ENCODE results near the gene TREML4. TPM values are rescaled to one million over a fixed set of nuclear protein-coding genes. Genes with fewer than 3 reads are reported as not detected.
A peak's percentile ranks its signal among the peaks of the same experiment; 100 is the strongest.

The TREML4 gene
- total and polyA plus RNA-seq, 9 of the 15 experiments (the other 6 are each of a cell fraction or from before 2014, with no cell fraction given): not detected

DNA sequence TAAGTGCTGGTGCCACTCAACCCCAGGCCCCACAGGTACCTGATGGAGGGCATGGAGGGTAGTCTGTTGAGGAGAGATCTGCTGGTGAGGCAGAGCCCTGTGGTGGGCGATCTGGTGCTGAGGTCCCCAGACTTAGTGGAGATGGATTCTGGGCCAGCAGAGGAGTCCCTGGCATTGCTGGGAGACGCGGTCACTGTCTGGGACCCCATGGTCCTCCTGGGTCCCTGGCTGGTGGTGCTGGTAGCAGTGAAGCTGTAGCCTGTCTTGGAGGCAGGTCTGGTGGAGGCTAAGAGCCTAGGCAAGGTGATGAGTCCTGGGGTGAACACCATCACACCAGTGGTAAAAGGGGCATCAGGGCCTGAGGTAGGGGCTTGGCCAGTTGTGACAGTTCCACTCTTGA is 33.8 kb upstream of the TREML4 start (continued):
- TF ChIP-seq MEF2D (tag; conservative IDR thresholded peaks at IDR 0.05; ENCODE audit: low read depth) (no peak), FOXK2 (conservative IDR thresholded peaks at IDR 0.05 in 1 of 2, IDR thresholded peaks at IDR 0.05 in 1 of 2; ENCODE audit: low read depth in 2 of 2) (no peak)
- TF ChIP-seq, protein P1, sequence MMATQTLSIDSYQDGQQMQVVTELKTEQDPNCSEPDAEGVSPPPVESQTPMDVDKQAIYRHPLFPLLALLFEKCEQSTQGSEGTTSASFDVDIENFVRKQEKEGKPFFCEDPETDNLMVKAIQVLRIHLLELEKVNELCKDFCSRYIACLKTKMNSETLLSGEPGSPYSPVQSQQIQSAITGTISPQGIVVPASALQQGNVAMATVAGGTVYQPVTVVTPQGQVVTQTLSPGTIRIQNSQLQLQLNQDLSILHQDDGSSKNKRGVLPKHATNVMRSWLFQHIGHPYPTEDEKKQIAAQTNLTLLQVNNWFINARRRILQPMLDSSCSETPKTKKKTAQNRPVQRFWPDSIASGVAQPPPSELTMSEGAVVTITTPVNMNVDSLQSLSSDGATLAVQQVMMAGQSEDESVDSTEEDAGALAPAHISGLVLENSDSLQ (IDR thresholded peaks at IDR 0.05): no peak

- no peak overlapping the region for H2AFZ ChIP-seq (ENCODE audit: low read depth, low read length)
- H3K79me2 ChIP-seq (ENCODE audit: control insufficient read depth, insufficient read depth, low read length): no peaks in the 10 kb centered on the region
- H3K9me1 ChIP-seq (ENCODE audit: control insufficient read depth, insufficient read depth, low read length): no peaks in the 10 kb centered on the region
- peaks cover 0 to 8% of the 10 kb centered on the region in 2 experiments; a peak in 1 of 5 replicates for H3K27me3 ChIP-seq (ENCODE audit: control insufficient read depth in 2 of 2, insufficient read depth in 2 of 2, low read length in 2 of 2)
- no peak for FAIRE-seq
- no peak for ATAC-seq
- intact Hi-C loops (cut with micrococcal nuclease): no loop called here
- peaks cover 21 to 30% of the 10 kb centered on the region in 2 experiments for H3K4me1 ChIP-seq (replicated peaks in 1 of 2; ENCODE audit: control insufficient read depth in 2 of 2, insufficient read depth in 2 of 2, low read length in 2 of 2)
- 48% methylated on average over 3 of the region's 3 CpGs for WGBS (ENCODE audit: insufficient coverage, low coverage, missing lambda C conversion rate)
- TF ChIP-seq BRCA1 (IDR thresholded peaks at IDR 0.05) (no peak), BRCA1 (CRISPR knock-in tag; IDR thresholded peaks at IDR 0.05) (no peak), CXXC5 (CRISPR knock-in tag; IDR thresholded peaks at IDR 0.05) (no peak), RBM25 (IDR thresholded peaks at IDR 0.05; ENCODE audit: low read depth, low read length, severe bottlenecking) (peak; percentile 51), TFE3 (CRISPR knock-in tag; IDR thresholded peaks at IDR 0.05) (no peak), PHF21A (IDR thresholded peaks at IDR 0.05; ENCODE audit: borderline replicate concordance, low read depth) (no peak)
- no peaks in the 10 kb centered on the region for H4K20me1 ChIP-seq (replicated peaks; ENCODE audit: control insufficient read depth, insufficient read depth, low read length)
- H3K9me3 ChIP-seq (replicated peaks; ENCODE audit: control insufficient read depth, insufficient read depth, low read depth, low read length): no peaks in the 10 kb centered on the region
- BruUV-seq (replicated peaks): no TSS peak
- no peak overlapping the region for H3K27ac ChIP-seq (ENCODE audit: extremely low read depth, low read depth, low read length)
- DNase-seq (ENCODE audit: extremely low read depth in 1 of 4, low spot score in 3 of 4): no peak
- H3K9ac ChIP-seq (ENCODE audit: insufficient read depth in 1 of 2, low read depth in 2 of 2, low read length in 2 of 2): no peak overlapping the region
- H3K36me3 ChIP-seq (ENCODE audit: control insufficient read depth, insufficient read depth, low read length): no peaks in the 10 kb centered on the region
- ChIA-PET POLR2A (interaction anchor here (2.4 kb wide), 1 partner anchor 15 kb away, joined by 9 read pairs; no protein-coding TSS in a partner anchor), CTCF (ENCODE audit: low intra/inter-chr PET ratio) (no interaction called here)
- H3K4me2 ChIP-seq (ENCODE audit: insufficient read depth, low read length): no peak overlapping the region
- no peak overlapping the region for H3K4me3 ChIP-seq
- in situ Hi-C loops (cut with MboI): no loop called here
Observed at GRCh38 chr6:41197234-41197633, 30.9 kb upstream of the TREML4 start.
